ENCODE data around the gene ANGEL1. TPM values are rescaled to one million over a fixed set of nuclear protein-coding genes. Genes with fewer than 3 reads are reported as not detected.

The ANGEL1 gene
- total RNA-seq, 1 experiment from 2014 or later: 9.2 TPM

- no peaks in the 10 kb centered on the region for H3K9me3 ChIP-seq (ENCODE audit: low read length)
- CTCF ChIA-PET: interaction anchor here (0.6 kb wide), 1 partner anchor 10 kb away, joined by 4 read pairs; no protein-coding TSS in a partner anchor
- H2AFZ ChIP-seq (ENCODE audit: low read length): no peak overlapping the region
- no peak for ATAC-seq
- H3K4me2 ChIP-seq (ENCODE audit: low read length): no peak overlapping the region
- no peaks in the 10 kb centered on the region for H3F3A ChIP-seq (ENCODE audit: low read length, unreplicated experiment)
- DNase-seq: no peak
- BruUV-seq (replicated peaks): no TSS peak
- POLR2A ChIA-PET (ENCODE audit: unreplicated experiment): no interaction called here
- H3K27me3 ChIP-seq (ENCODE audit: low read length): peaks cover 10% of the 10 kb centered on the region; the same call in 1 of the 2 replicates
- intact Hi-C loops (cut with micrococcal nuclease): loop anchor here (5.0 kb wide), 1 partner anchor 49 kb away; the partner anchor contains the start of gene ANGEL1
- TF ChIP-seq, protein P1, sequence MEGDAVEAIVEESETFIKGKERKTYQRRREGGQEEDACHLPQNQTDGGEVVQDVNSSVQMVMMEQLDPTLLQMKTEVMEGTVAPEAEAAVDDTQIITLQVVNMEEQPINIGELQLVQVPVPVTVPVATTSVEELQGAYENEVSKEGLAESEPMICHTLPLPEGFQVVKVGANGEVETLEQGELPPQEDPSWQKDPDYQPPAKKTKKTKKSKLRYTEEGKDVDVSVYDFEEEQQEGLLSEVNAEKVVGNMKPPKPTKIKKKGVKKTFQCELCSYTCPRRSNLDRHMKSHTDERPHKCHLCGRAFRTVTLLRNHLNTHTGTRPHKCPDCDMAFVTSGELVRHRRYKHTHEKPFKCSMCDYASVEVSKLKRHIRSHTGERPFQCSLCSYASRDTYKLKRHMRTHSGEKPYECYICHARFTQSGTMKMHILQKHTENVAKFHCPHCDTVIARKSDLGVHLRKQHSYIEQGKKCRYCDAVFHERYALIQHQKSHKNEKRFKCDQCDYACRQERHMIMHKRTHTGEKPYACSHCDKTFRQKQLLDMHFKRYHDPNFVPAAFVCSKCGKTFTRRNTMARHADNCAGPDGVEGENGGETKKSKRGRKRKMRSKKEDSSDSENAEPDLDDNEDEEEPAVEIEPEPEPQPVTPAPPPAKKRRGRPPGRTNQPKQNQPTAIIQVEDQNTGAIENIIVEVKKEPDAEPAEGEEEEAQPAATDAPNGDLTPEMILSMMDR (conservative IDR thresholded peaks at IDR 0.05; ENCODE audit: low read depth, low read length): no peak
- TF ChIP-seq EZH2phosphoT487 (IDR thresholded peaks at IDR 0.05; ENCODE audit: borderline replicate concordance, low read length) (no peak), EZH2 (IDR thresholded peaks at IDR 0.05; ENCODE audit: low read length, unreplicated experiment) (no peak)
- no peaks in the 10 kb centered on the region for H3K79me2 ChIP-seq (ENCODE audit: low read length)
- H3K4me1 ChIP-seq (ENCODE audit: insufficient read depth, low read length): peaks cover 10% of the 10 kb centered on the region; the same call in 1 of the 2 replicates
- H3K9ac ChIP-seq (ENCODE audit: low read length): no peak overlapping the region
- no peaks in the 10 kb centered on the region for H3K9me2 ChIP-seq (replicated peaks; ENCODE audit: low read length)
- H3K36me3 ChIP-seq (ENCODE audit: low read depth, low read length): no peaks in the 10 kb centered on the region
- no peaks in the 10 kb centered on the region for H4K20me1 ChIP-seq (ENCODE audit: low read length)
- no peak overlapping the region for H3K4me3 ChIP-seq (ENCODE audit: low read length)
- no peak overlapping the region for H3K27ac ChIP-seq (ENCODE audit: low read length)
These were observed 49.3 kb downstream of the ANGEL1 start for GRCh38 chr14:76763096-76764041.

DNA sequence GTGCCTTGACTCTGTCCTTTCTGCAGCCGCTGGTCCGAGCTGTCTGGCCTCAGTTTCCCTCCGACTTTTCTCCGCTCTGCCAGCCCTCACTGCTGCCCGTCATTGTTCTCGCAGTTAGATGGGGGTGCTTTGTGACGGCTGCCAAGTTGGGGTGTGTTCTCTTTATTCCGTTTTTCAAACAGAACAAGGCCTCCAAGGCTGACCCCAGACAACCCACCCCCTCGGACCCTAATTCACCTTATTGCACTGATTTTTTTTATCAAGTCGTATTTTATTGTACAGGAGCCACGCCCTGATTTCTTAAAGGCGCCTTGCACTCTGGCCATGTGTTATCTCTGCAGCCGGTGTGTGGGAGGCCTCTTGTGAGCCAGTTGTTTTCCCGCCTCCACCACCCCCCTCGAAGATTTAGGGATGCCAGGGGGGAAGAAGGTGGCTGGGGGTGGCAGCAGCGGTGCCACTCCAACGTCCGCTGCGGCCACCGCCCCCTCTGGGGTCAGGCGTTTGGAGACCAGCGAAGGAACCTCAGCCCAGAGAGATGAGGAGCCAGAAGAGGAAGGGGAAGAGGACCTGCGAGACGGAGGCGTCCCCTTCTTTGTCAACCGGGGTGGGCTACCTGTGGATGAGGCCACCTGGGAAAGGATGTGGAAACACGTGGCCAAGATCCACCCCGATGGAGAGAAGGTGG lies 50.1 kb downstream of the ANGEL1 start:
- Histone ChIP-seq H3F3A (ENCODE audit: low read length, unreplicated experiment) (no peaks in the 10 kb centered on the region), H3K9ac (ENCODE audit: low read length) (no peak overlapping the region), H3K9me2 (replicated peaks; ENCODE audit: low read length) (no peaks in the 10 kb centered on the region), H3K27me3 (ENCODE audit: low read length) (peaks cover 10% of the 10 kb centered on the region; the same call in 1 of the 2 replicates), H3K36me3 (ENCODE audit: low read depth, low read length) (no peaks in the 10 kb centered on the region), H3K4me1 (ENCODE audit: insufficient read depth, low read length) (peaks cover 10% of the 10 kb centered on the region; the same call in 1 of the 2 replicates), H3K79me2 (ENCODE audit: low read length) (no peaks in the 10 kb centered on the region), H3K9me3 (ENCODE audit: low read length) (no peaks in the 10 kb centered on the region), H3K4me2 (ENCODE audit: low read length) (peak overlapping the region; percentile 85), H4K20me1 (ENCODE audit: low read length) (no peaks in the 10 kb centered on the region), H3K27ac (ENCODE audit: low read length) (no peak overlapping the region), H2AFZ (ENCODE audit: low read length) (no peak overlapping the region), H3K4me3 (ENCODE audit: low read length) (peak overlapping the region; percentile 77; the same call in 1 of the 2 replicates)
- ChIA-PET CTCF (no interaction called here), POLR2A (ENCODE audit: unreplicated experiment) (no interaction called here)
- intact Hi-C loops (cut with micrococcal nuclease): loop anchor here (5.0 kb wide), 1 partner anchor 50 kb away; the partner anchor contains the start of gene ANGEL1
- DNase-seq: no peak
- ATAC-seq: no peak
- TSS peak; percentile 34 for BruUV-seq (replicated peaks)
- TF ChIP-seq EZH2 (IDR thresholded peaks at IDR 0.05; ENCODE audit: low read length, unreplicated experiment) (no peak), EZH2phosphoT487 (IDR thresholded peaks at IDR 0.05; ENCODE audit: borderline replicate concordance, low read length) (no peak)
- TF ChIP-seq, protein P1 (conservative IDR thresholded peaks at IDR 0.05; ENCODE audit: low read depth, low read length): no peak
